ENCODE data around the gene SLC17A9. TPM values are rescaled to one million over a fixed set of nuclear protein-coding genes. Genes with fewer than 3 reads are reported as not detected.
A peak's percentile ranks its signal among the peaks of the same experiment; 100 is the strongest.
"Not testable (repeated sequence)": the region's sequence is repeated elsewhere in the genome, so short reads cannot be mapped to it uniquely, and the experiment has no call there.

The SLC17A9 gene
- total and polyA plus RNA-seq, 4 donors, result 0.69 to 2.4 (median 1.3) TPM

- 44% methylated on average over 6 of the region's 10 CpGs for WGBS (ENCODE audit: insufficient coverage)
- Histone ChIP-seq H3K27ac (ENCODE audit: low read depth, low read length) (no peak overlapping the region), H3K4me1 (ENCODE audit: control insufficient read depth, insufficient read depth, low read length) (peaks cover 57% of the 10 kb centered on the region), H3K4me3 (ENCODE audit: low read depth, low read length) (no peak overlapping the region), H3K27me3 (ENCODE audit: control insufficient read depth, insufficient read depth, low read length) (no peaks in the 10 kb centered on the region), H3K36me3 (ENCODE audit: control insufficient read depth, insufficient read depth, low read length) (no peaks in the 10 kb centered on the region), H3K9me3 (ENCODE audit: control insufficient read depth, insufficient read depth, low read length) (no peaks in the 10 kb centered on the region)
- no peak for DNase-seq (ENCODE audit: low read depth in 4 of 6, low spot score in 6 of 6)
Observed at GRCh38 chr20:62920039-62920645, 32.4 kb upstream of the SLC17A9 start.

- Histone ChIP-seq H3K27me3 (ENCODE audit: control insufficient read depth, insufficient read depth, low read length) (no peaks in the 10 kb centered on the region), H3K4me3 (ENCODE audit: low read depth, low read length) (no peak overlapping the region), H3K36me3 (ENCODE audit: control insufficient read depth, insufficient read depth, low read length) (peaks cover 4% of the 10 kb centered on the region), H3K9me3 (ENCODE audit: control insufficient read depth, insufficient read depth, low read length) (no peaks in the 10 kb centered on the region), H3K4me1 (ENCODE audit: control insufficient read depth, insufficient read depth, low read length) (peaks cover 52% of the 10 kb centered on the region), H3K27ac (ENCODE audit: low read depth, low read length) (no peak overlapping the region)
- 18% methylated on average over 4 of the region's 8 CpGs for WGBS (ENCODE audit: insufficient coverage)
- peak in 2 of 6 donors; percentile 46 to 53 for DNase-seq (ENCODE audit: low read depth in 4 of 6, low spot score in 6 of 6)
Observed at GRCh38 chr20:62921119-62921687, 31.3 kb upstream of the SLC17A9 start.

DNA sequence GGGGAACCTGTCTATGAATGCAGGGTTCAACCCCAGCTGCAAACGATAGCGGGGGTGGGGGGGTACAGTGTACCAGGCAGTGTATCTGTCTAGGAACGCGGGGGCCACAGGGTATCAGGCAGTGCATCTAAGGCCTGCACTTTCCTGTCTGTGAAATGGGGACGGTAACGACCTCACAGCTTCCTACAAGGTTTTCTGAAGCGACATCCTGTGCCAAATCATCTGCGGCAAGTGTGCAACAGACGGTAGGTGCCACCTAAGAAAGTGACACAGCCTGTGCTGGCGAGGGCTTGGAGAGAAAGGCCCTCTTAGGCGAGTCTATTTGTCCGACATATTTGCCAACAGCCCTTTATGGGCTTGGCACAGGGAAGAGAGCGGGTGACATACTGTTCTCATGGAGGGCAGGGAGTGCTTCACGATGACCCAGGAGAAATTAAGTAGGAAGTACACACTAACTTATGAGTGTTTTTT, 30.0 kb upstream of the SLC17A9 start:
- Histone ChIP-seq H3K27ac (ENCODE audit: low read depth, low read length) (no peak overlapping the region), H3K36me3 (ENCODE audit: control insufficient read depth, insufficient read depth, low read length) (peaks cover 4% of the 10 kb centered on the region), H3K27me3 (ENCODE audit: control insufficient read depth, insufficient read depth, low read length) (no peaks in the 10 kb centered on the region), H3K4me3 (ENCODE audit: low read depth, low read length) (no peak overlapping the region), H3K9me3 (ENCODE audit: control insufficient read depth, insufficient read depth, low read length) (no peaks in the 10 kb centered on the region), H3K4me1 (ENCODE audit: control insufficient read depth, insufficient read depth, low read length) (peaks cover 55% of the 10 kb centered on the region)
- no peak for DNase-seq (ENCODE audit: low read depth in 4 of 6, low spot score in 6 of 6)
- WGBS (ENCODE audit: insufficient coverage), result 73% methylated on average over 12 of the region's 14 CpGs

DNA sequence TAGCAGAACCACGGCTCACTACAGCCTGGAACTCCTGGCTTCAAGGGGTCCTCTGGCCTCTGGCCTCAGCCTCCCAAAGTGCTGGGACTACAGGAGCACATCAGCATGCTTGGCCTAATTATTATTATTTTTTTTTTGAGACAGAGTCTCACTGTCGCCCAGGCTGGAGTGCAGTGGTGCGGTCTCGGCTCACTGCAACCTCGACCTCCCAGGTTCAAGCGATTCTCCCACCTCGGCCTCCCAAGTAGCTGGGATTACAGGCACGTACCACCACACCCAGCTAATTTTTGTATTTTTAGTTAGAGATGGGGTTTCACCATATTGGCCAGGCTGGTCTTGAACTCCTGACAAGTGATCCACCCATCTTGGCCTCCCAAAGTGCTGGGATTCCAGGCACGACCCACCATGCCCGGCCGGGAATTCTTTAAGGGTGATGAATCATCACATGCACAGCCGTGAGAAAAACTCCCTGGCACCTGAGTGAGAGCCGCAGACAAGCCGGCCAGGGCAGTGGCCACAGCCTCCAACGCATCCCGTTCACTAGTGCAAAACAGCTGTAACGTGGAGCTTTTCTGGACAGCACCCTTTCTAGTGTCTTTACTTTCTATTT, 29.3 kb upstream of the SLC17A9 start:
- not testable (repeated sequence) for H3K36me3 ChIP-seq (ENCODE audit: control insufficient read depth, insufficient read depth, low read length); H3K27ac ChIP-seq (ENCODE audit: low read depth, low read length); H3K4me3 ChIP-seq (ENCODE audit: low read depth, low read length); DNase-seq (ENCODE audit: low read depth in 4 of 6, low spot score in 6 of 6); H3K27me3 ChIP-seq (ENCODE audit: control insufficient read depth, insufficient read depth, low read length); H3K9me3 ChIP-seq (ENCODE audit: control insufficient read depth, insufficient read depth, low read length)
- WGBS (ENCODE audit: insufficient coverage), result 100% methylated on average over 1 of the region's 17 CpGs
- peaks cover 51% of the 10 kb centered on the region for H3K4me1 ChIP-seq (ENCODE audit: control insufficient read depth, insufficient read depth, low read length)

DNA sequence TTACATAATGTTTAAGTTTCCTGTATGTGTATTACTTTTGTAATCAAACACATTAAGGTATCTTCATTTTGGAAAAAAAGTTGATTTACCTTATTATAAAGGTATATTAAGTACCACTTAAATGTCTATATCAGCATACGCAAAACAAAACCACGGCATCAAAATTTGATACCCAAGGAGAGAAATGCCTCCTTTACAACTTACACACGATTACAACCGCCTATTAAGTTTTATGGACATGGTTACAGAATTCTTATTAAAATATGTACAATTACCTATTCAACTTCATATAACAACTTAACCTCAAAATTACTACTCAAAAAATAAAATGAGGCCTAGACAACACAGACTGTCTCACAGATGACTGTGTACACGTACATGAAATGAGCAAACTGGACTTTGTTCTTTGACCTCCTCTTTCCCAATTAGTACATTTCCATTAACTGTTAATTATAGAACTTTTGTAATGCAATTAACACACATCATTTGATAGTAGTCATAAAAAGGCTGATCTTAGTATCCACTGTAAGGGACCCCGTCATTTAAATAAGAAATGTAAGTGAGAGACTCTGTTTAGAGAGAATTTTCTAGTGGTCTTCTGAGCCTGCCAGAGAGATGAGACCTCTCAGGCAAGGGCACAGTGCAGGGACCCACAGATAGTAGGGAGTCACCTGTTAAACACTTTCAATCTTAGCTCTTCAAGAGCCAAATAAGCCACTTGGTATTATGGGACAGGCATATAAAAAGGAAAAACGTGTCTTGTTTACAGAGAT, 28.7 kb upstream of the SLC17A9 start:
- peaks cover 49% of the 10 kb centered on the region for H3K4me1 ChIP-seq (ENCODE audit: control insufficient read depth, insufficient read depth, low read length)
- no peak for DNase-seq (ENCODE audit: low read depth in 4 of 6, low spot score in 6 of 6)
- 20% methylated on average over 1 of the region's 7 CpGs for WGBS (ENCODE audit: insufficient coverage)
- no peak overlapping the region for H3K4me3 ChIP-seq (ENCODE audit: low read depth, low read length)
- H3K36me3 ChIP-seq (ENCODE audit: control insufficient read depth, insufficient read depth, low read length), result peaks cover 4% of the 10 kb centered on the region
- H3K27ac ChIP-seq (ENCODE audit: low read depth, low read length), result peak overlapping the region; percentile 6
- no peaks in the 10 kb centered on the region for H3K27me3 ChIP-seq (ENCODE audit: control insufficient read depth, insufficient read depth, low read length)
- H3K9me3 ChIP-seq (ENCODE audit: control insufficient read depth, insufficient read depth, low read length), result no peaks in the 10 kb centered on the region

DNA sequence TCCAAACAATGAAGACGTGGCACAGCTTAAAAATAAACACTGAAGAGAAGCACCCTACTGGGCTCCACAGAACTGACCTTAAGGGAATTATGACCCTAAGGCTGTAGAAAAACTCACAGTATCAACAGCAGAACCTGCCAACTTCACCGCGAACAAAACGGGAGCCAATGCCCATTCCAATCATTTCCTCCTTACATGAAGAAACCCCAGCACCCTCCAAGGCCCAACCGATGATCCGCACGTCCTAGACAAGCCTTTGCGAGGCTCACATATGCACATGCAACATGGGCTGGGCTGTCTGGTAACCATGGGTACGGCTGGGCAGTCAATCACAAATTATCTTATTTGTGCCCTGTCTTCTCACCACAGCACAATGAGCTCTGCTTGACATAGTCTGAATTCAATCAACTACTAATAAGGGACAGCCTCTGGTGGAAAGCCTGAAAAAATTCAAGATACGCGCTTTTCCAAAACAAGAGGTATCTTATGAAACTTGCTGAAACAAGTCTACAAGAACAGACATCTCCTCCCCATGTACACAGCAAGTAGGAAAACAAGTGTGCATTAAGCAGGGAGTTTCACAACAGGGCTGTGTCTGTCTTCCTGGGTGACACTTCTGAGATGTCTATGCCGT, 27.9 kb upstream of the SLC17A9 start:
- H3K27ac ChIP-seq (ENCODE audit: low read depth, low read length), result peak overlapping the region; percentile 90

GRCh38 chr20:62925076-62925419, 27.5 kb upstream of the SLC17A9 start:
- no peak for DNase-seq (ENCODE audit: low read depth in 4 of 6, low spot score in 6 of 6)
- Histone ChIP-seq H3K27ac (ENCODE audit: low read depth, low read length) (peak overlapping the region; percentile 90), H3K36me3 (ENCODE audit: control insufficient read depth, insufficient read depth, low read length) (peaks cover 6% of the 10 kb centered on the region), H3K4me1 (ENCODE audit: control insufficient read depth, insufficient read depth, low read length) (peaks cover 58% of the 10 kb centered on the region), H3K4me3 (ENCODE audit: low read depth, low read length) (peak overlapping the region; percentile 95), H3K27me3 (ENCODE audit: control insufficient read depth, insufficient read depth, low read length) (no peaks in the 10 kb centered on the region), H3K9me3 (ENCODE audit: control insufficient read depth, insufficient read depth, low read length) (no peaks in the 10 kb centered on the region)
- 5% methylated on average over 2 of the region's 4 CpGs for WGBS (ENCODE audit: insufficient coverage)

More for the DNA sequence above, 27.9 kb upstream of the SLC17A9 start:
- no peaks in the 10 kb centered on the region for H3K27me3 ChIP-seq (ENCODE audit: control insufficient read depth, insufficient read depth, low read length)
- H3K36me3 ChIP-seq (ENCODE audit: control insufficient read depth, insufficient read depth, low read length), result peaks cover 6% of the 10 kb centered on the region
- no peak for DNase-seq (ENCODE audit: low read depth in 4 of 6, low spot score in 6 of 6)
- H3K9me3 ChIP-seq (ENCODE audit: control insufficient read depth, insufficient read depth, low read length), result no peaks in the 10 kb centered on the region
- H3K4me1 ChIP-seq (ENCODE audit: control insufficient read depth, insufficient read depth, low read length), result peaks cover 56% of the 10 kb centered on the region
- peak overlapping the region; percentile 95 for H3K4me3 ChIP-seq (ENCODE audit: low read depth, low read length)
- WGBS (ENCODE audit: insufficient coverage), result 13% methylated on average over 10 of the region's 12 CpGs

DNA sequence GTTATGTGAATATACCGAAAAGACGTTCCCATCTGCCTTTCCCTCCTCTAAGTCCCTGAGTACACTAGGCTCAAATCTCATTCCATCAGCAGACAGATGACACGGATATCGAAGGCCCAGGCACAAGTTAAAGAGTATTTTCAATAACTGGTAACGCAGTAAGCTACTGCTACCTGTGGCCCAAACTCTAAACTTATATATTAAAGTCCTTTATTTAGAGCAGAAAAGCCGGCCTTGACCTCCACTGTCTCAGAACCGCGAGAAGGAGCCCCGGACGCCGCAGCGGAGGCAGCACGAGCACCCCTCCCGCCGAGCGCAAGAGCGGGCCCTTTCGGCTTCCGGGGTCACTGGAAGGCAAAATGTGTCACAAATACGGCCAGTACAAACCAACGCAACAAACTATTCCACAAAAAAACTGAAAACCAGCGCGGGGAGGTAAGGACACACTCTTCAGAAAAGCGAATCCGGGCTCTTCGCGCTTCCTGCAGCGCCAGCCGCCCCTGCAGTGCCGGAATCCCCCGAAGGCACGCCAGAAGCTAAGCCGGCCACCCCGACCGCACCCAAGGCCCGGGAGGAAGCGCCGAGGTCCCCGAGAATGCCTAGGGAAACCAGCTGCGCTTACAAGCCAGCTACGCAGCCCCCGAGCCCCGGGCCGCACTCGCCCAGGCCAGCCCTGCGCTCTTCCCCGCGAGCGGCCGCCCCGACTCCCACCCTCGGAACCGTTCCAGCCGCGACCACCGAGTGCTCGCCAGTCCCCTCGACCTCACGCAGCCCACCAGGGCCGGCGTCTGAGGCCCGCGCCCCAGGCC, 26.9 kb upstream of the SLC17A9 start:
- Histone ChIP-seq H3K9me3 (ENCODE audit: control insufficient read depth, insufficient read depth, low read length) (no peaks in the 10 kb centered on the region), H3K27ac (ENCODE audit: low read depth, low read length) (peak overlapping the region; percentile 90), H3K4me3 (ENCODE audit: low read depth, low read length) (peak overlapping the region; percentile 95), H3K36me3 (ENCODE audit: control insufficient read depth, insufficient read depth, low read length) (peaks cover 6% of the 10 kb centered on the region), H3K27me3 (ENCODE audit: control insufficient read depth, insufficient read depth, low read length) (no peaks in the 10 kb centered on the region), H3K4me1 (ENCODE audit: control insufficient read depth, insufficient read depth, low read length) (peaks cover 54% of the 10 kb centered on the region)
- WGBS (ENCODE audit: insufficient coverage), result 0% methylated on average over 58 of the region's 63 CpGs
- peak in 2 of 6 donors; percentile 38 to 54 for DNase-seq (ENCODE audit: low read depth in 4 of 6, low spot score in 6 of 6)

Measured in spinal cord (tissue), 10 donors.